ENCODE results near the gene ADK. TPM values are rescaled to one million over a fixed set of nuclear protein-coding genes. Genes with fewer than 3 reads are reported as not detected.

The ADK gene
- total RNA-seq, 2 experiments from 2014 or later = 56.9 to 57.5 TPM

- peaks cover 46% of the 10 kb centered on the region for H3K4me1 Mint-ChIP-seq (ENCODE audit: low read depth)
- peaks cover 11% of the 10 kb centered on the region for H3K9me3 Mint-ChIP-seq
- intact Hi-C loops (cut with micrococcal nuclease) = no loop called here
- ATAC-seq (no peak), DNase-seq (no peak)
- H3K27me3 Mint-ChIP-seq = no peaks in the 10 kb centered on the region
- no peak overlapping the region for H3K27ac Mint-ChIP-seq
- TF ChIP-seq CTCF (IDR thresholded peaks at IDR 0.05) = no peak
- ChIA-PET CTCF (interaction anchor here (1.6 kb wide), 1 partner anchor 80 kb away, joined by 4 read pairs; no protein-coding TSS in a partner anchor), POLR2A (interaction anchor here (0.7 to 1.2 kb wide), 2 partner anchors 11 to 1600 kb away, joined by 3 to 4 read pairs; no protein-coding TSS in a partner anchor)
- peaks cover 21% of the 10 kb centered on the region for H3K36me3 Mint-ChIP-seq (ENCODE audit: low read depth)
- H3K4me3 Mint-ChIP-seq = no peak overlapping the region
Measured at GRCh38 chr10:74582566-74582965, 431.5 kb downstream of the ADK start.

- DNase-seq = peak; percentile 70
- Mint-ChIP-seq H3K27me3 (no peaks in the 10 kb centered on the region), H3K36me3 (ENCODE audit: low read depth) (peaks cover 22% of the 10 kb centered on the region), H3K27ac (peak overlapping the region; percentile 92), H3K4me3 (peak overlapping the region; percentile 77), H3K4me1 (ENCODE audit: low read depth) (peaks cover 70% of the 10 kb centered on the region), H3K9me3 (peaks cover 11% of the 10 kb centered on the region)
- no peak for TF ChIP-seq CTCF (IDR thresholded peaks at IDR 0.05)
- ATAC-seq = peak; percentile 76
- intact Hi-C loops (cut with micrococcal nuclease) = loop anchor here (5.0 kb wide), 1 partner anchor 242 kb away; the partner anchor contains the start of gene KAT6B
- ChIA-PET POLR2A (no interaction called here), CTCF (no interaction called here)
Measured at GRCh38 chr10:74585231-74586087, 434.4 kb downstream of the ADK start.

- H3K9me3 Mint-ChIP-seq = peaks cover 7% of the 10 kb centered on the region
- H3K4me3 Mint-ChIP-seq = peak overlapping the region; percentile 77
- ATAC-seq (peak; percentile 55), DNase-seq (peak; percentile 64)
- H3K27me3 Mint-ChIP-seq = no peaks in the 10 kb centered on the region
- intact Hi-C loops (cut with micrococcal nuclease) = loop anchor here (5.0 kb wide), 1 partner anchor 241 kb away; the partner anchor contains the start of gene KAT6B
- peak overlapping the region; percentile 92 for H3K27ac Mint-ChIP-seq
- CTCF ChIA-PET = no interaction called here
- no peak for TF ChIP-seq CTCF (IDR thresholded peaks at IDR 0.05)
- H3K4me1 Mint-ChIP-seq (ENCODE audit: low read depth) = peaks cover 72% of the 10 kb centered on the region
- peaks cover 20% of the 10 kb centered on the region for H3K36me3 Mint-ChIP-seq (ENCODE audit: low read depth)
- POLR2A ChIA-PET = no interaction called here
Measured at GRCh38 chr10:74586088-74586585, 435.1 kb downstream of the ADK start.

GRCh38 chr10:74587109-74587854 lies 436.3 kb downstream of the ADK start:
- ATAC-seq (no peak), DNase-seq (no peak)
- CTCF ChIA-PET = no interaction called here
- peak overlapping the region; percentile 23 for H3K4me3 Mint-ChIP-seq
- peaks cover 13% of the 10 kb centered on the region for H3K36me3 Mint-ChIP-seq (ENCODE audit: low read depth)
- intact Hi-C loops (cut with micrococcal nuclease) = loop anchor here (5.0 kb wide), 1 partner anchor 240 kb away; the partner anchor contains the start of gene KAT6B
- POLR2A ChIA-PET = interaction anchor here (0.6 kb wide), 1 partner anchor 380 kb away, joined by 3 read pairs; no protein-coding TSS in a partner anchor
- TF ChIP-seq CTCF (IDR thresholded peaks at IDR 0.05) = no peak
- H3K27me3 Mint-ChIP-seq = no peaks in the 10 kb centered on the region
- H3K9me3 Mint-ChIP-seq = peaks cover 2% of the 10 kb centered on the region
- H3K4me1 Mint-ChIP-seq (ENCODE audit: low read depth) = peaks cover 67% of the 10 kb centered on the region
- peak overlapping the region; percentile 93 for H3K27ac Mint-ChIP-seq

Data from activated CD8-positive, alpha-beta T cell treated with anti-CD3 and anti-CD28 coated beads for 36 hours (primary cell).